A549 (cell line): ENCODE results near the gene ZNF398.

Experiments
- CTCF ChIP-seq: fragments of >200 bp; sonication (Bioruptor Twin); formaldehyde crosslinking; IDR thresholded peaks from 3 replicates; pipeline ENCODE4 v1.5.1; 2016
- EP300 ChIP-seq, 2 experiments: fragments of >200 bp; sonication (Bioruptor Twin); formaldehyde crosslinking; IDR thresholded peaks; 2 replicates in 1 of 2; 3 replicates in 1 of 2; pipeline ENCODE4 v1.6.1; 2016 to 2017
- ESRRA ChIP-seq: fragments of 150-350 bp; IDR thresholded peaks from 2 replicates; pipeline ENCODE4 v1.6.1; 2014; ENCODE audit warnings: mild to moderate bottlenecking, low read length, borderline replicate concordance
- FOSL2 ChIP-seq, 2 experiments: fragments of 450-650 bp in 1 of 2; fragments of >200 bp in 1 of 2; sonication (Bioruptor Twin) in 1 of 2; formaldehyde crosslinking; IDR thresholded peaks; 2 replicates each; pipeline versions ENCODE4 v1.5.0 to v1.6.1; 2016 to 2020; ENCODE audit warnings: mild to moderate bottlenecking in 1 of 2, moderate library complexity in 1 of 2
- JUNB ChIP-seq: fragments of >200 bp; sonication (Bioruptor Twin); formaldehyde crosslinking; IDR thresholded peaks from 2 replicates; pipeline ENCODE4 v1.6.1; 2016
- POLR2A ChIP-seq: IDR thresholded peaks from 2 replicates; pipeline ENCODE4 v1.6.1; 2012; ENCODE audit warnings: mild to moderate bottlenecking, low read length
- RFX5 ChIP-seq: fragments of 450-650 bp; IDR thresholded peaks from 2 replicates; pipeline ENCODE4 v1.7.1; 2014; ENCODE audit warnings: antibody characterized with exemption, mild to moderate bottlenecking, moderate library complexity
- USF2 ChIP-seq: fragments of 450-650 bp; IDR thresholded peaks from 2 replicates; pipeline ENCODE4 v1.6.1; 2014; ENCODE audit warnings: antibody characterized with exemption
- ZFP36 ChIP-seq: fragments of 450-650 bp; IDR thresholded peaks from 2 replicates; pipeline ENCODE4 v1.6.1; 2014; ENCODE audit warnings: borderline replicate concordance; ENCODE audit not compliant: partially characterized antibody

GRCh38 chr7:149199234-149199995 is 52.2 kb downstream of the ZNF398 start:
- no peak for TF ChIP-seq CTCF
- TF ChIP-seq FOSL2 (IDR thresholded peaks at IDR 0.05): no peak
- no peak for TF ChIP-seq FOSL2 (CRISPR knock-in tag; IDR thresholded peaks at IDR 0.05)
- TF ChIP-seq JUNB: no peak
- TF ChIP-seq POLR2A: no peak
- TF ChIP-seq ZFP36: no peak
- TF ChIP-seq RFX5: no peak
- no peak for TF ChIP-seq ESRRA
- TF ChIP-seq USF2: no peak
- no peak for TF ChIP-seq EP300 (IDR thresholded peaks at IDR 0.05)
